ENCODE data around the gene AHI1.

DNA sequence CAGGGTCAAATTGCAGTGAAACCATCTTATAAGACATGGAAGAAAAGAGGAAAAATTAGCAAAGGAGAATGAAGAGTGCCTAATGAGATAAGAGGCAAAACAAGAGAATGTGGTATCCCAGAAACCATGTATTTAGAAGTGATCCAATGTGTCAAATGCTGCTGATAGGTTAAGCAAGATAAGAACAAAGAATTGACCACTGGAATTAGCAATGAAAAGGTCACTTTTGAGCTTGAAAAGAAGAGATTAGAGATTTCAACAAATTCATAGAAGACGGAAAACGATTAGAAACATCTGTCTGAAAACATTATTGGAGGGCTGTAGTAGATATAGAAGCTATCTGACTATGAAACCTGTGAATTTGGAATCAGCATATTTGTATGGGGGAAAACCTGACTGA is 112.2 kb downstream of the AHI1 start:
- TF ChIP-seq POLR2A (IDR thresholded peaks at IDR 0.05): no peak
- TF ChIP-seq, protein P1, sequence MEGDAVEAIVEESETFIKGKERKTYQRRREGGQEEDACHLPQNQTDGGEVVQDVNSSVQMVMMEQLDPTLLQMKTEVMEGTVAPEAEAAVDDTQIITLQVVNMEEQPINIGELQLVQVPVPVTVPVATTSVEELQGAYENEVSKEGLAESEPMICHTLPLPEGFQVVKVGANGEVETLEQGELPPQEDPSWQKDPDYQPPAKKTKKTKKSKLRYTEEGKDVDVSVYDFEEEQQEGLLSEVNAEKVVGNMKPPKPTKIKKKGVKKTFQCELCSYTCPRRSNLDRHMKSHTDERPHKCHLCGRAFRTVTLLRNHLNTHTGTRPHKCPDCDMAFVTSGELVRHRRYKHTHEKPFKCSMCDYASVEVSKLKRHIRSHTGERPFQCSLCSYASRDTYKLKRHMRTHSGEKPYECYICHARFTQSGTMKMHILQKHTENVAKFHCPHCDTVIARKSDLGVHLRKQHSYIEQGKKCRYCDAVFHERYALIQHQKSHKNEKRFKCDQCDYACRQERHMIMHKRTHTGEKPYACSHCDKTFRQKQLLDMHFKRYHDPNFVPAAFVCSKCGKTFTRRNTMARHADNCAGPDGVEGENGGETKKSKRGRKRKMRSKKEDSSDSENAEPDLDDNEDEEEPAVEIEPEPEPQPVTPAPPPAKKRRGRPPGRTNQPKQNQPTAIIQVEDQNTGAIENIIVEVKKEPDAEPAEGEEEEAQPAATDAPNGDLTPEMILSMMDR (IDR thresholded peaks at IDR 0.05): no peak

All from tibial nerve (tissue), 3 donors.